ENCODE measurements around the gene GRM5.

GRM5 gene

GRCh38 chr11:88644724-88645123, 421.1 kb downstream of the GRM5 start:
- no peak for DNase-seq
- no peaks in the 10 kb centered on the region for H3K4me1 ChIP-seq (ENCODE audit: control insufficient read depth, insufficient read depth, low read length, poor library complexity, severe bottlenecking)
- H3K36me3 ChIP-seq (ENCODE audit: control insufficient read depth, insufficient read depth, low read length): no peaks in the 10 kb centered on the region
- no peak overlapping the region for H3K4me3 ChIP-seq (ENCODE audit: insufficient read depth, low read depth, low read length, poor library complexity, severe bottlenecking)
- no peaks in the 10 kb centered on the region for H3K9me3 ChIP-seq (ENCODE audit: control insufficient read depth, low read length)
- no peak overlapping the region for H3K27ac ChIP-seq (ENCODE audit: insufficient read depth, low read length, poor library complexity, severe bottlenecking)
- H3K27me3 ChIP-seq (replicated peaks; ENCODE audit: control insufficient read depth, insufficient read depth, low read length, poor library complexity, severe bottlenecking): no peaks in the 10 kb centered on the region

- H3K27ac ChIP-seq (ENCODE audit: insufficient read depth, low read length, poor library complexity, severe bottlenecking): no peak overlapping the region
- no peaks in the 10 kb centered on the region for H3K27me3 ChIP-seq (replicated peaks; ENCODE audit: control insufficient read depth, insufficient read depth, low read length, poor library complexity, severe bottlenecking)
- no peaks in the 10 kb centered on the region for H3K36me3 ChIP-seq (ENCODE audit: control insufficient read depth, insufficient read depth, low read length)
- no peak for DNase-seq
- H3K4me3 ChIP-seq (ENCODE audit: insufficient read depth, low read depth, low read length, poor library complexity, severe bottlenecking): no peak overlapping the region
- no peaks in the 10 kb centered on the region for H3K9me3 ChIP-seq (ENCODE audit: control insufficient read depth, low read length)
- no peaks in the 10 kb centered on the region for H3K4me1 ChIP-seq (ENCODE audit: control insufficient read depth, insufficient read depth, low read length, poor library complexity, severe bottlenecking)
Observed at GRCh38 chr11:88632163-88632562, 433.6 kb downstream of the GRM5 start.

- H3K4me3 ChIP-seq (ENCODE audit: insufficient read depth, low read depth, low read length, poor library complexity, severe bottlenecking): no peak overlapping the region
- no peaks in the 10 kb centered on the region for H3K4me1 ChIP-seq (ENCODE audit: control insufficient read depth, insufficient read depth, low read length, poor library complexity, severe bottlenecking)
- DNase-seq: no peak
Observed at GRCh38 chr11:88631497-88631896, 434.3 kb downstream of the GRM5 start.

GRCh38 chr11:88629496-88629895, 436.3 kb downstream of the GRM5 start:
- no peaks in the 10 kb centered on the region for H3K36me3 ChIP-seq (ENCODE audit: control insufficient read depth, insufficient read depth, low read length)
- no peaks in the 10 kb centered on the region for H3K27me3 ChIP-seq (replicated peaks; ENCODE audit: control insufficient read depth, insufficient read depth, low read length, poor library complexity, severe bottlenecking)
- H3K4me1 ChIP-seq (ENCODE audit: control insufficient read depth, insufficient read depth, low read length, poor library complexity, severe bottlenecking): no peaks in the 10 kb centered on the region
- H3K4me3 ChIP-seq (ENCODE audit: insufficient read depth, low read depth, low read length, poor library complexity, severe bottlenecking): no peak overlapping the region
- H3K27ac ChIP-seq (ENCODE audit: insufficient read depth, low read length, poor library complexity, severe bottlenecking): no peak overlapping the region
- no peaks in the 10 kb centered on the region for H3K9me3 ChIP-seq (ENCODE audit: control insufficient read depth, low read length)
- DNase-seq: no peak

More at GRCh38 chr11:88631497-88631896, 434.3 kb downstream of the GRM5 start:
- no peaks in the 10 kb centered on the region for H3K27me3 ChIP-seq (replicated peaks; ENCODE audit: control insufficient read depth, insufficient read depth, low read length, poor library complexity, severe bottlenecking)
- no peak overlapping the region for H3K27ac ChIP-seq (ENCODE audit: insufficient read depth, low read length, poor library complexity, severe bottlenecking)
- H3K36me3 ChIP-seq (ENCODE audit: control insufficient read depth, insufficient read depth, low read length): no peaks in the 10 kb centered on the region
- no peaks in the 10 kb centered on the region for H3K9me3 ChIP-seq (ENCODE audit: control insufficient read depth, low read length)

GRCh38 chr11:88626216-88626615, 439.6 kb downstream of the GRM5 start:
- Histone ChIP-seq H3K27me3 (replicated peaks; ENCODE audit: control insufficient read depth, insufficient read depth, low read length, poor library complexity, severe bottlenecking) (no peaks in the 10 kb centered on the region), H3K4me3 (ENCODE audit: insufficient read depth, low read depth, low read length, poor library complexity, severe bottlenecking) (no peak overlapping the region), H3K4me1 (ENCODE audit: control insufficient read depth, insufficient read depth, low read length, poor library complexity, severe bottlenecking) (no peaks in the 10 kb centered on the region), H3K36me3 (ENCODE audit: control insufficient read depth, insufficient read depth, low read length) (no peaks in the 10 kb centered on the region), H3K9me3 (ENCODE audit: control insufficient read depth, low read length) (no peaks in the 10 kb centered on the region), H3K27ac (ENCODE audit: insufficient read depth, low read length, poor library complexity, severe bottlenecking) (no peak overlapping the region)
- no peak for DNase-seq

GRCh38 chr11:88623531-88623930, 442.3 kb downstream of the GRM5 start:
- no peaks in the 10 kb centered on the region for H3K27me3 ChIP-seq (replicated peaks; ENCODE audit: control insufficient read depth, insufficient read depth, low read length, poor library complexity, severe bottlenecking)
- no peak for DNase-seq
- H3K4me1 ChIP-seq (ENCODE audit: control insufficient read depth, insufficient read depth, low read length, poor library complexity, severe bottlenecking): no peaks in the 10 kb centered on the region

GRCh38 chr11:88620568-88621130, 445.1 kb downstream of the GRM5 start:
- Histone ChIP-seq H3K27me3 (replicated peaks; ENCODE audit: control insufficient read depth, insufficient read depth, low read length, poor library complexity, severe bottlenecking) (no peaks in the 10 kb centered on the region), H3K36me3 (ENCODE audit: control insufficient read depth, insufficient read depth, low read length) (no peaks in the 10 kb centered on the region), H3K4me1 (ENCODE audit: control insufficient read depth, insufficient read depth, low read length, poor library complexity, severe bottlenecking) (no peaks in the 10 kb centered on the region), H3K27ac (ENCODE audit: insufficient read depth, low read length, poor library complexity, severe bottlenecking) (no peak overlapping the region), H3K9me3 (ENCODE audit: control insufficient read depth, low read length) (no peaks in the 10 kb centered on the region), H3K4me3 (ENCODE audit: insufficient read depth, low read depth, low read length, poor library complexity, severe bottlenecking) (no peak overlapping the region)
- no peak for DNase-seq

More at GRCh38 chr11:88623531-88623930, 442.3 kb downstream of the GRM5 start:
- H3K4me3 ChIP-seq (ENCODE audit: insufficient read depth, low read depth, low read length, poor library complexity, severe bottlenecking): no peak overlapping the region
- H3K36me3 ChIP-seq (ENCODE audit: control insufficient read depth, insufficient read depth, low read length): no peaks in the 10 kb centered on the region
- H3K27ac ChIP-seq (ENCODE audit: insufficient read depth, low read length, poor library complexity, severe bottlenecking): no peak overlapping the region
- no peaks in the 10 kb centered on the region for H3K9me3 ChIP-seq (ENCODE audit: control insufficient read depth, low read length)

GRCh38 chr11:88619656-88620385, 446.0 kb downstream of the GRM5 start:
- no peaks in the 10 kb centered on the region for H3K27me3 ChIP-seq (replicated peaks; ENCODE audit: control insufficient read depth, insufficient read depth, low read length, poor library complexity, severe bottlenecking)
- no peak overlapping the region for H3K27ac ChIP-seq (ENCODE audit: insufficient read depth, low read length, poor library complexity, severe bottlenecking)
- no peaks in the 10 kb centered on the region for H3K36me3 ChIP-seq (ENCODE audit: control insufficient read depth, insufficient read depth, low read length)
- H3K4me3 ChIP-seq (ENCODE audit: insufficient read depth, low read depth, low read length, poor library complexity, severe bottlenecking): no peak overlapping the region
- no peaks in the 10 kb centered on the region for H3K4me1 ChIP-seq (ENCODE audit: control insufficient read depth, insufficient read depth, low read length, poor library complexity, severe bottlenecking)
- no peak for DNase-seq
- no peaks in the 10 kb centered on the region for H3K9me3 ChIP-seq (ENCODE audit: control insufficient read depth, low read length)

- H3K9me3 ChIP-seq (ENCODE audit: control insufficient read depth, low read length): no peaks in the 10 kb centered on the region
- H3K4me1 ChIP-seq (ENCODE audit: control insufficient read depth, insufficient read depth, low read length, poor library complexity, severe bottlenecking): no peaks in the 10 kb centered on the region
- H3K36me3 ChIP-seq (ENCODE audit: control insufficient read depth, insufficient read depth, low read length): no peaks in the 10 kb centered on the region
- no peaks in the 10 kb centered on the region for H3K27me3 ChIP-seq (replicated peaks; ENCODE audit: control insufficient read depth, insufficient read depth, low read length, poor library complexity, severe bottlenecking)
- H3K27ac ChIP-seq (ENCODE audit: insufficient read depth, low read length, poor library complexity, severe bottlenecking): no peak overlapping the region
- DNase-seq: no peak
- no peak overlapping the region for H3K4me3 ChIP-seq (ENCODE audit: insufficient read depth, low read depth, low read length, poor library complexity, severe bottlenecking)
Observed at GRCh38 chr11:88619071-88619425, 446.7 kb downstream of the GRM5 start.

GRCh38 chr11:88618327-88619070, 447.3 kb downstream of the GRM5 start:
- H3K9me3 ChIP-seq (ENCODE audit: control insufficient read depth, low read length): no peaks in the 10 kb centered on the region
- H3K27ac ChIP-seq (ENCODE audit: insufficient read depth, low read length, poor library complexity, severe bottlenecking): no peak overlapping the region
- no peaks in the 10 kb centered on the region for H3K36me3 ChIP-seq (ENCODE audit: control insufficient read depth, insufficient read depth, low read length)
- DNase-seq: no peak
- no peak overlapping the region for H3K4me3 ChIP-seq (ENCODE audit: insufficient read depth, low read depth, low read length, poor library complexity, severe bottlenecking)
- no peaks in the 10 kb centered on the region for H3K27me3 ChIP-seq (replicated peaks; ENCODE audit: control insufficient read depth, insufficient read depth, low read length, poor library complexity, severe bottlenecking)
- H3K4me1 ChIP-seq (ENCODE audit: control insufficient read depth, insufficient read depth, low read length, poor library complexity, severe bottlenecking): no peaks in the 10 kb centered on the region

Measured in effector memory CD4-positive, alpha-beta T cell (primary cell).